Activated T-helper 1 cell treated with anti-CD3 and anti-CD28 coated beads, Interleukin-2, amount 50 U/mL, for 16 hours (primary cell): ENCODE measurements around the gene ZNF532.

Experiments
- DNase-seq, 2 donors: peaks; one replicate each; pipeline ENCODE4 v3.0.0-alpha.2; 2020; ENCODE audit warnings: low read depth in 1 of 2, low spot score in 1 of 2

Gene ZNF532

DNA sequence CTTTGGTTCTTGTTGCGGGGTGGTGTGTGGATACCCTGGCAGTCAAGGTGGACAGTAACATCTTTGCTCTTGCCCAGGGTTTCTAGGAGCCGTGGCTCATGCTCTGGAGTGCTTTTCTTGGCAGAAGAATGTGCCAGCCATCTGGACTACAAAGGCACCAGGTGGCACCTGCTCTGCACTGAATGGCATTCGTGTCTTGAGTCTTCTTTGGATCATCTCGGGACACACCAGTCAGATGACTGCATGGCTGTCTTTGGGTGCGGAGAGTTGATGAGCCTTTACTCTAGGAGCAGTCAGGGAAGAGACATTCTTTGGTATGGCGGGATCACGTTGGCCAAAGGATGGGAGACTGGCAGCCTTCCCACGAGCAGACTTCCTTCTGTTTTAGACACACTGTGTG is 170.9 kb downstream of the ZNF532 start:
- DNase-seq, result no peak
